ENCODE data around the gene BCKDHA. TPM values are rescaled to one million over a fixed set of nuclear protein-coding genes. Genes with fewer than 3 reads are reported as not detected.

The BCKDHA gene
- total and polyA plus RNA-seq, 5 donors, result 21.0 to 50.4 (median 33.4) TPM

DNA sequence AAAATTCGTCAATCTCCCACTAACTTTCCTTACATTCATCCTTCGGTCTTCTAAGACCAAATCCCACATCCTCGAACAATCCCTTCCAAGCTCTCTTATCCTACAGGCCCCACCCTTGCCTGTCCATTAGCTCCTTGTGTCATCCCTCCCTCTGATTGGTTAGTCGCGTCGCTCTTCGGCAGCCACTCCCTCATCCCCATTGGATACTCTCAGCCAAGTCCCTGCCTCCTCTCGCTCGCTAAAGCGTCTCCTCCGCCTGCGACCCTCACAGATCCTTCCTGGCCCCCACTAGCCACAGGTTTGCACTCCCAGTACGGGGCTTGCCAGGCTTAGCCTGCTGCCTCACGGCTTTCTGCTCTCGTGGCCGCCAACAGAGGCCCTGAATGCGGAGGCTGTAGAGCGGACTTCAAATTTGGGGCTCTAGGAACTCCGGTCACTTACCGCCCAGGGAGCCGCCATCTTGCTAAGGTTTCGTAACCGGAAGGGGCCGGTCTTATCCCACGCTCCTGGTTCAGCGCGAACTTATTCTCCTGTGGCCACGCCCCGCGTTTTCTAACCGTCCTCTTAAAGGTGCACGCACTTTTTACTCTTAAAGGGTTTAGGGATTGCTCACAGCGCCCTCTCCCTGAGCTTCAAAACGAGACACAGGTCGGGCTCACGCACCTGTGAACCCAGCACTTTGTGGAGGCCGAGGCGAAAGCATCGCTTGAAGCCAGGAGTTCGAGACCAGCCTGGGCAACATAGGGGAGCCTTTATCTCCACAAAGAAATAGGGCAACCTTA, 42.0 kb downstream of the BCKDHA start, which contains the start of gene DMAC2:
Gene DMAC2 (minus strand): TSS at position 472 of the 782 bp plus-strand sequence. CDS start 13 bp downstream, at position 459.
- H3K27ac ChIP-seq (ENCODE audit: low read length), result peak within 1 kb of the TSS; percentile 99
- DNase-seq, result peak; percentile 97 to 98 (median 98)
- no peaks in the 10 kb centered on the region for H3K27me3 ChIP-seq (ENCODE audit: control insufficient read depth, insufficient read depth)
- peak; percentile 98 for ATAC-seq
- under 1% methylated on average over 40 of the region's 40 CpGs for WGBS
- no peaks in the 10 kb centered on the region for H3K4me1 ChIP-seq (ENCODE audit: control insufficient read depth, insufficient read depth, low read length)
- H3K4me3 ChIP-seq (ENCODE audit: low read length), result peak within 1 kb of the TSS; percentile 89
- no peaks in the 10 kb centered on the region for H3K9me3 ChIP-seq (ENCODE audit: control insufficient read depth, low read length)
- intact Hi-C loops (cut with DNase I), result loop anchor here in 1 of 4 donors (10.0 kb wide), 1 partner anchor 85 kb away; the partner anchor contains the start of gene TGFB1

DNA sequence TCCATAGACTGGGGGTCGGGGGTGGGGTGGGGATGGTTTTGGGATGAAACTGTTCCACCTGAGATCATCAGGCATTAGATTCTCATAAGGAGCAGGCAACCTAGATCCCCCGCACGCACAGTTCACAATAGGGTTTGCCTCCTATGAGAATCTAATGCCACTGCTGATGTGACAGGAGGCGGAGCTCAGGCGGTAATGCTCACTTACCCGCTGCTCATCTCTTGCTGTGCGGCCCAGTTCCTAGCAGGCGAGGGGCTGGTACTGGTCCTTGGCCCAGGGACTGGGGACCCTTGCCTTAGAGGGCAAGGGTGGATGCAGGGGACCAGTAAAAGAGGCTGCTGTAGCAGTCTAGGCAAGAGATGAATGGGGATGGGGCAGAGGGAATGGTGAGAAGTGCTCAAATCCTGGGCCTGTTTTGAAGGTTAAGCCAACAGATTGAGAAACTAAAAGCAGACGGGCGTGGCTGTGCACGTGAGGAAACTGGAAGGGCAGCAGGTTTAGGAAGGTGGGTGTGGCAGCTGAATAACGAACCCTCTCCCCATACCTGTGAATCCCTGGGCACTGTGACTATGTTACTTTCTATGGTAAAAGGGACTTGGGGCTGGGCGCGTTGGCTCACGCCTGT, 43.8 kb downstream of the BCKDHA start:
- ATAC-seq, result no peak
- Histone ChIP-seq H3K27me3 (ENCODE audit: control insufficient read depth, insufficient read depth) (no peaks in the 10 kb centered on the region), H3K9me3 (ENCODE audit: control insufficient read depth, low read length) (no peaks in the 10 kb centered on the region), H3K27ac (ENCODE audit: low read length) (no peak overlapping the region), H3K4me3 (ENCODE audit: low read length) (no peak overlapping the region), H3K4me1 (ENCODE audit: control insufficient read depth, insufficient read depth, low read length) (no peaks in the 10 kb centered on the region)
- WGBS, result 84% methylated on average over 15 of the region's 15 CpGs
- intact Hi-C loops (cut with DNase I), result no loop called here
- DNase-seq, result no peak

DNA sequence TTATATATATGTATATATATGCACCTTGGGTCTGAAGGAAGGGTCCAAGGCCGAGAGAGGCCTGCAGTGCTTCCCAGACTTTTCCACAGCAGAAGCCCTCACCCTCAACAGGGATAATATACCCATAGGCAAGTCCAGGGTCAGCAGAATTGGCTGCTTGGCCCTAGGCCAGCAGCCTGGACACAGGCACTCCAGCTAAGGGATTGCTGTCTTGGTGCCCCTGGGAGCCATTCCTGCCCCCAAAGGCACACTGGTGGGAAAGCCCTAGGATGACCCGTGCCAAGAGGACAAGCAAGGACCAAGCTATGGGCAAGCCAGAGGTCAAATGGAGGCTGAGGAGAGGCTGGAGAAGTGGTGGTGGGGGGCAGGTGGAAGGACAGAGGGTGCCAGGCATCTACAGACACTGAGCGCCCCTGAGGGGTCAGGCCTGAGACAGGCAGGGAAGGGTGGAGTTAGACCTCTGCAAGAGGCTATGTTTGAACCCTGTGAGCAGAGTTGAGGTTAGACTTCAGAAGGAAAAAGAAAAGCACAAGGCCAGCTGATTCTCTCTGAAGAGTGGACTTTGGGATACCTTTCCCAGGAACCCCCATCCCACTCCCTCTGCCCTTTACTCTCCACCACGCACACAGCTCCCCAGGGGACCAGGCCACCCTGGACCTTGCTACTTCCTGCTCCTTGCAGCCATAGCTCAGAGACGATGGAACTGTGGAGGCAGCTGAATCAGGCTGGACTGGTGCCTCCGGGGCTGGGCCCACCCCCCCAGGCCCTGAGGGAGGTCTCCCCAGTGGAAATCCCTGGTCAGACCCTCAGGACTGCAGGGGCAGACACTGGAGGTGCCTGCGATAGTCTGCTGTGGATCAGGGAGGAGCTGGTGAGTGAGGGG, 45.1 kb downstream of the BCKDHA start, which contains the start of gene ERICH4:
Gene ERICH4 (plus strand): TSS at position 684 of the 883 bp plus-strand sequence. CDS start 14 bp downstream, at position 698.
- Histone ChIP-seq H3K9me3 (ENCODE audit: control insufficient read depth, low read length) (no peaks in the 10 kb centered on the region), H3K27me3 (ENCODE audit: control insufficient read depth, insufficient read depth) (no peaks in the 10 kb centered on the region), H3K4me1 (ENCODE audit: control insufficient read depth, insufficient read depth, low read length) (no peaks in the 10 kb centered on the region), H3K27ac (ENCODE audit: low read length) (no peak within 1 kb of the TSS), H3K4me3 (ENCODE audit: low read length) (no peak within 1 kb of the TSS)
- DNase-seq, result no peak
- ATAC-seq, result no peak
- intact Hi-C loops (cut with DNase I), result no loop called here
- WGBS, result 60% methylated on average over 7 of the region's 7 CpGs

DNA sequence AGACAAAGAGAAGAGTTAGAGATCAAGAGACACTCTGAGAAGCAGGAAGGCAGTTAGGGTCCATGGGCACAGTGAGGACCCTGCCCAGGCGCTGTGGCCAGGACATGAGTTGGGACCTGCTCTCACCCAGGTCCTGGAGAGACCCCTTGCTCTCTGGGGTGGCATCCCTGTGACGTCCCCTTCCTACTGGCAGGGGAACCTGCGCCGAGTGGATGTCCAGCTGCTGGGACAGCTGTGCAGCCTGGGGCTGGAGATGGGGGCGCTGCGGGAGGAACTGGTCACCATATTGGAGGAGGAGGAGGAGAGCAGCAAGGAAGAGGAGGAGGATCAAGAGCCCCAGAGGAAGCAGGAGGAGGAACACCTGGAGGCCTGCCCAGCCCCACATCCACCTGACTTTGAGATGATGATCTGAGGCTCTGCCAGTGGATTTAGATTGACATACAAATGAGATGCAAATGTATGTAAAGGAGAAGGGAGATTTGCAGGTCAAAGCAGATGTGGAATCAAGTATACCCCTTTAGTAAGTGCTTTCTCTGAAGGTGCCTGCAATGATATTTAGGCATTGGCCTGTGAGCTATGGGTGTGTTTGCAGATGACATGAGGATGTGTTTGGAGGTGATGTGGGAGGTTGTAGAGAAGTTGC, 46.3 kb downstream of the BCKDHA start:
- no peak overlapping the region for H3K4me3 ChIP-seq (ENCODE audit: low read length)
- no peak overlapping the region for H3K27ac ChIP-seq (ENCODE audit: low read length)
- no peaks in the 10 kb centered on the region for H3K27me3 ChIP-seq (ENCODE audit: control insufficient read depth, insufficient read depth)
- H3K9me3 ChIP-seq (ENCODE audit: control insufficient read depth, low read length), result no peaks in the 10 kb centered on the region
- H3K4me1 ChIP-seq (ENCODE audit: control insufficient read depth, insufficient read depth, low read length), result no peaks in the 10 kb centered on the region
- ATAC-seq (no peak), DNase-seq (no peak)
- intact Hi-C loops (cut with DNase I), result no loop called here
- WGBS, result 55% methylated on average over 6 of the region's 6 CpGs

DNA sequence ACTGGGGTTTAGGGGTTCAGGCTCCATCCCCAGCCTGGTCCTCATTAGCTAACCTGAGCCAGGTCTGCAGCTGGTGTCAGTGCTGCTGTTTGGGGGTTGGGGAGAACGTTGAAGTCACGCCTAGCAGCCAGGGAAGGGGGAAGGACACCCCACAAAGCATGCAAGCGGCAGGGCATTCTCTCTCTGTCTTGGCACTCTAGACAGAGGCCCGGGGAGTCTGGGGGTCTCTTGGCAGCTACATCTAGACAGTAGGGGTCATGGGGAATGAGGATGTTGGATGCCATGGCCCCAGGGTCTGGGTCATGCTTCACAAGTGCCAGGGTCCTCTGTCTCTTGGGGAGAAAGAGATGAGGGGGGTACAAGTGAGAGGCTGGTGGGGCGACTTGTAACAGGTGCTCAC, 48.0 kb downstream of the BCKDHA start:
- Histone ChIP-seq H3K4me3 (ENCODE audit: low read length) (no peak overlapping the region), H3K27me3 (ENCODE audit: control insufficient read depth, insufficient read depth) (no peaks in the 10 kb centered on the region), H3K27ac (ENCODE audit: low read length) (no peak overlapping the region), H3K9me3 (ENCODE audit: control insufficient read depth, low read length) (no peaks in the 10 kb centered on the region), H3K4me1 (ENCODE audit: control insufficient read depth, insufficient read depth, low read length) (no peaks in the 10 kb centered on the region)
- ATAC-seq (no peak), DNase-seq (no peak)
- intact Hi-C loops (cut with DNase I), result loop anchor here in 1 of 4 donors (5.0 kb wide), 1 partner anchor 117 kb away; no protein-coding TSS in a partner anchor
- WGBS, result 63% methylated on average over 5 of the region's 5 CpGs

DNA sequence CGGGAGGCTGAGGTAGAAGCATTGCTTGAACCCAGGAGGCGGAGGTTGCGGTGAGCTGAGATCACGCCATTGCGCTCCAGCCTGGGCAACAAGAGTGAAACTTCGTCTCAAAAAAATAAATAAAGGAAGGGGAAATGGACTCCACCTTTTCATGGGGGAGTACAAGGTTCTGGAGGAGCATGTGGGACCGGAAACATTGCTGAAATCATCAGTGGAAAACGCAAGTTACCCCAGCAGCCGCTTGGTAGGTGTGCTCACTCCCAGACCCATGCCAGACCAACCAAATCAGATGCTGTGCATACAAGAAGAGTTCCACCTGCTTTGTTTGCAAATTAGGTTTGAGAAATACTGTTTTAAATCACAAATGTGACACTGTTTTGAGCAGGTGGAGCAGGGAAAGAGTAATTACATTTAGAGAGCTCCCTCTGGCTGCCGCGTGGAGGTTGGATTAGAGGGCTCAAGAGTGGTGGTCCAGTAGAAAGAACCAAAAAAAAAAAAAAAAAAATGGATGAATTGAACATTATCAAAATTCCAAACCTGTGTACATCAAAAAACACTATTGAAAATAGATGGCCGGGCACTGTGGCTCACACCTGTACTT, 50.2 kb downstream of the BCKDHA start:
- intact Hi-C loops (cut with DNase I), result loop anchor here in 1 of 4 donors (5.0 kb wide), 1 partner anchor 114 kb away; no protein-coding TSS in a partner anchor
- no peaks in the 10 kb centered on the region for H3K9me3 ChIP-seq (ENCODE audit: control insufficient read depth, low read length)
- WGBS, result 54% methylated on average over 12 of the region's 12 CpGs
- ATAC-seq (peak; percentile 20 to 74), DNase-seq (no peak)
- H3K4me3 ChIP-seq (ENCODE audit: low read length), result peak overlapping the region; percentile 17
- H3K27me3 ChIP-seq (ENCODE audit: control insufficient read depth, insufficient read depth), result no peaks in the 10 kb centered on the region
- H3K27ac ChIP-seq (ENCODE audit: low read length), result no peak overlapping the region
- H3K4me1 ChIP-seq (ENCODE audit: control insufficient read depth, insufficient read depth, low read length), result no peaks in the 10 kb centered on the region

DNA sequence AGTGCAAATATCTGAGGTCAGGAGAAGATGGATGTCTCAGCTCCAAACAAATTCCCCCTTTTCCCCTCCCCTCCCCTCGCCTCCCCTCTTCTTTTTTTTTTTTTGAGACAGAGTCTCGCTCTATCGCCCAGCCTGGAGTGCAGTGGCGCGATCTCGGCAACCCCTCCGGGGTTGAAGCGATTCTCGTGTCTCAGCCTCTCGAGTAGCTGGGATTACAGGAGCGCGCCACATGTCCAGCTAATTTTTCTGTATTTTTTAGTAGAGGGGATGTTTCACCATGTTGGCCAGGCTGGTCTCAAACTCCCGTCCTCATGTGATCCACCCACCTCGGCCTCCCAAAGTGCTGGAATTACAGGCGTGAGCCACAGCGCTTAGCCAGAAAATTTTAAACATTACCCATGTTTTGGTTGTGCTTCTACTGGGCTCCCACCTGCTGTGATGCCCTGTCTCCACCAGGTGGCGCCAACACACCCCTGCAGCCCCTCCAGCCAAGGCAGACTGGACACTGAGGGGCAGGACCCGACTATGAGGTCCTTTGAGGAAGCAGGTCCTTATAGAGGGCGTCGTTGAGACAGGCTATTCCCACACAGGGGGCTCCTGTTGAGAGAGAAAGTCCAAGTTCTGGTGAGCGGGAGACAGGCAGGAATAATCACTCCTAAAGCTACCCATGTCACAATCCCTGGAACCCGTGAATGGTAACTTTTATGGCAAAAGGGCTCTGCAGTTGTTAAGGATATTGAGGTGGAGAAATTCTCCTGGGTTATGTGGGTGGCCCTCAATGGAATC, 51.7 kb downstream of the BCKDHA start:
- Histone ChIP-seq H3K27ac (ENCODE audit: low read length) (no peak overlapping the region), H3K4me1 (ENCODE audit: control insufficient read depth, insufficient read depth, low read length) (no peaks in the 10 kb centered on the region), H3K4me3 (ENCODE audit: low read length) (peak overlapping the region; percentile 24), H3K27me3 (ENCODE audit: control insufficient read depth, insufficient read depth) (no peaks in the 10 kb centered on the region), H3K9me3 (ENCODE audit: control insufficient read depth, low read length) (no peaks in the 10 kb centered on the region)
- intact Hi-C loops (cut with DNase I), result loop anchor here in 1 of 4 donors (5.0 kb wide), 1 partner anchor 113 kb away; no protein-coding TSS in a partner anchor
- WGBS, result 3% methylated on average over 22 of the region's 22 CpGs
- DNase-seq (peak; percentile 77 to 89 (median 88)), ATAC-seq (peak; percentile 92)

DNA sequence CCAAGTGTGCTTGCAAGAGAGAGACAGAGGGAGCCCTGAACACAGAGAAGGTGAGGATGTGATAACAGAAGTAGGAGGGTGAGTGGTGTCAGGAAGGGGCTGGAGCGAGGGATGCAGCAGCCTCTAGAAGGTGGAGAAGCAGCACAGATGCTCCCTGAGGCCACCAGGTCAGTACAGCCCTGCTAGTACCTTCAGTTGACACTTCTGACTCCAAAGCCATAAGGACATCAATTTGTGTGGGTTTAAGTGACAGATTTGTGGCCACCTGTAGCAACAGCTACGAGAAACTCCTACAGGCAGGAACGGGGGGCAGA, 52.2 kb downstream of the BCKDHA start:
- ATAC-seq (peak in 1 of 2 donors; percentile 3), DNase-seq (no peak)
- H3K27me3 ChIP-seq (ENCODE audit: control insufficient read depth, insufficient read depth), result no peaks in the 10 kb centered on the region
- WGBS, result 68% methylated on average over 3 of the region's 3 CpGs
- H3K9me3 ChIP-seq (ENCODE audit: control insufficient read depth, low read length), result no peaks in the 10 kb centered on the region
- H3K4me3 ChIP-seq (ENCODE audit: low read length), result no peak overlapping the region
- H3K27ac ChIP-seq (ENCODE audit: low read length), result no peak overlapping the region
- intact Hi-C loops (cut with DNase I), result loop anchor here (5.0 to 10.0 kb wide), 3 partner anchors 85 to 122 kb away; no protein-coding TSS in a partner anchor
- no peaks in the 10 kb centered on the region for H3K4me1 ChIP-seq (ENCODE audit: control insufficient read depth, insufficient read depth, low read length)

DNA sequence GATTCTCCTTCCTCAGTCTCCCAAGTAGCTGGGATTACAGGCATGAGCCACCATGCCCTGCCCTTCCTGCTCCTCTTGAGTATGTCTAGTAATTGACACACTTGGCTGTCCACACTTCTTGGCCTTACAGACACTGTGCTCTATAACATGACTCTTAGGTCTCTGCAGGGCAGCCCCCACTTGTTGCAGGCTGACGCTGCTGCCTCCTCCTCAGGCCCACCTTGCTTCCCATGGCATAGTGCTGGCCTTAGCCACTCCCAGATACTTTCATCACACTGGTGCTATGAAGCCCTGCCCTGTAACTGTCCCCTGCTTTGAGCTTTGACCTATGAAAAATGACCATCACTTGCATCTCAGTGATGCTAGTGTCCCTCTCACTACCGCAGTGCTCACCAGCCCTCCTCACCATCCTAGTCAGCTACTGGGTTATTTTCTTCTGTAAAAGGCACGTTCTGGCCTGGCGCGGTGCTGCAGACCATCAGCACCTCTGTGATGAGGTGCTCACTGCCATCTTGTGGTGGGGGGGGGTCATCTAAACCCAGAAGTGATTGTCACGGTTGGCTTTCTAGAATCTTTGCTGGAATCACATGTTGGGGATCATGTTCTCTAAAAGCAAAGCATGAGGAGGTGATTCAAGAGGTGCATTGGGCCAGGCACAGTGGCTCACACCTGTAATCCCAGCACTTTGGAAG, 55.1 kb downstream of the BCKDHA start:
- Histone ChIP-seq H3K9me3 (ENCODE audit: control insufficient read depth, low read length) (no peaks in the 10 kb centered on the region), H3K27me3 (ENCODE audit: control insufficient read depth, insufficient read depth) (no peaks in the 10 kb centered on the region), H3K4me1 (ENCODE audit: control insufficient read depth, insufficient read depth, low read length) (peaks cover 2% of the 10 kb centered on the region), H3K4me3 (ENCODE audit: low read length) (no peak overlapping the region), H3K27ac (ENCODE audit: low read length) (no peak overlapping the region)
- WGBS, result 63% methylated on average over 6 of the region's 6 CpGs
- DNase-seq (no peak), ATAC-seq (no peak)
- intact Hi-C loops (cut with DNase I), result loop anchor here (5.0 to 10.0 kb wide), 2 partner anchors 82 to 120 kb away; no protein-coding TSS in a partner anchor

Data from right cardiac atrium (tissue), 5 donors.